ENCODE measurements around the gene PCBP1. TPM values are rescaled to one million over a fixed set of nuclear protein-coding genes. Genes with fewer than 3 reads are reported as not detected.
A peak's percentile ranks its signal among the peaks of the same experiment; 100 is the strongest.

Gene PCBP1
- total and polyA plus RNA-seq, 9 of the 15 experiments (the other 6 are each of a cell fraction or from before 2014, with no cell fraction given): 19.2 to 407 (median 78.1) TPM

- no peak for TF ChIP-seq REST (IDR thresholded peaks at IDR 0.05; ENCODE audit: borderline replicate concordance)
- TF ChIP-seq REST (CRISPR knock-in tag; IDR thresholded peaks at IDR 0.05; ENCODE audit: low read depth): no peak
- TF ChIP-seq E2F6 (IDR thresholded peaks at IDR 0.05; ENCODE audit: borderline replicate concordance in 1 of 2, extremely low read depth in 1 of 2, insufficient read depth in 1 of 2, insufficient read length in 1 of 2, low read depth in 1 of 2, low read length in 1 of 2, poor library complexity in 1 of 2, severe bottlenecking in 1 of 2): no peak
- no peak; the same call in 1 of the 2 replicates for TF ChIP-seq PTRF (tag; IDR thresholded peaks at IDR 0.05)
- no peak for TF ChIP-seq ZBTB11 (CRISPR knock-in tag; IDR thresholded peaks at IDR 0.05)
- peak; percentile 64; the same call in 1 of the 2 replicates for TF ChIP-seq ZNF175 (CRISPR knock-in tag; IDR thresholded peaks at IDR 0.05; ENCODE audit: low read depth)
- TF ChIP-seq NBN (IDR thresholded peaks at IDR 0.05; ENCODE audit: low read depth): no peak
- no peak for TF ChIP-seq TOE1 (IDR thresholded peaks at IDR 0.05; ENCODE audit: borderline replicate concordance)
- TF ChIP-seq TOE1 (CRISPR knock-in tag; IDR thresholded peaks at IDR 0.05; ENCODE audit: borderline replicate concordance, low read depth): no peak
- no peak for TF ChIP-seq GATA2 (CRISPR knock-in tag; IDR thresholded peaks at IDR 0.05)
- TF ChIP-seq RFX7 (CRISPR knock-in tag; IDR thresholded peaks at IDR 0.05): no peak; the same call in 1 of the 2 replicates
- TF ChIP-seq ZNF436 (CRISPR knock-in tag; IDR thresholded peaks at IDR 0.05): no peak
- TF ChIP-seq ZNF668 (CRISPR knock-in tag; IDR thresholded peaks at IDR 0.05): no peak
Measured at GRCh38 chr2:70132244-70133126, 45.2 kb downstream of the PCBP1 start (continued).

Measured in K562 (cell line).